Hepatocyte (in vitro differentiated cells): Measurements from ENCODE around the gene RPIA. TPM values are rescaled to one million over a fixed set of nuclear protein-coding genes. Genes with fewer than 3 reads are reported as not detected.

ENCODE experiments used
- DNase-seq: peaks from one replicate; pipeline ENCODE4 v3.0.0-alpha.2; 2016; ENCODE audit warnings: low spot score
- H2AFZ ChIP-seq: fragments of 200-600 bp; sonication (generic); 2 replicates; pipeline ENCODE4 v1.6.0; 2016; ENCODE audit warnings: antibody characterized with exemption, mild to moderate bottlenecking
- H3K27ac ChIP-seq: fragments of 200-600 bp; sonication (generic); 2 replicates; pipeline ENCODE4 v1.5.1; 2016; ENCODE audit warnings: mild to moderate bottlenecking
- H3K27me3 ChIP-seq: fragments of 200-600 bp; sonication (generic); 2 replicates; pipeline ENCODE4 v1.6.1; 2016
- H3K36me3 ChIP-seq: fragments of 200-600 bp; sonication (generic); replicated peaks from 2 replicates; pipeline ENCODE4 v1.5.1; 2016; ENCODE audit warnings: low read depth; ENCODE audit not compliant: insufficient read depth
- H3K4me1 ChIP-seq: fragments of 200-600 bp; sonication (generic); 2 replicates; pipeline ENCODE4 v1.5.1; 2016; ENCODE audit warnings: mild to moderate bottlenecking, moderate library complexity; ENCODE audit not compliant: insufficient read depth
- H3K4me2 ChIP-seq: fragments of 200-600 bp; sonication (generic); 2 replicates; pipeline ENCODE4 v1.6.0; 2016
- H3K4me3 ChIP-seq: fragments of 200-600 bp; sonication (generic); 2 replicates; pipeline ENCODE4 v1.5.1; 2016; ENCODE audit warnings: mild to moderate bottlenecking
- H3K79me2 ChIP-seq: fragments of 200-600 bp; sonication (generic); 2 replicates; pipeline ENCODE4 v1.6.0; 2017; ENCODE audit warnings: mild to moderate bottlenecking
- H3K9me2 ChIP-seq: fragments of 200-600 bp; sonication (generic); replicated peaks from 2 replicates; pipeline ENCODE4 v1.6.0; 2017; ENCODE audit warnings: mild to moderate bottlenecking; ENCODE audit not compliant: insufficient read depth
- H3K9me3 ChIP-seq: fragments of 200-600 bp; sonication (generic); 2 replicates; pipeline ENCODE4 v1.5.1; 2016; ENCODE audit warnings: low read depth, mild to moderate bottlenecking
- H4K20me1 ChIP-seq: fragments of 200-600 bp; sonication (generic); 2 replicates; pipeline ENCODE4 v1.6.0; 2016; ENCODE audit warnings: mild to moderate bottlenecking; ENCODE audit not compliant: insufficient read depth, poor library complexity, severe bottlenecking
- EZH2 ChIP-seq: fragments of 200-600 bp; sonication (generic); IDR thresholded peaks from 2 replicates; pipeline ENCODE4 v1.6.1; 2016; ENCODE audit warnings: antibody characterized with exemption, mild to moderate bottlenecking, borderline replicate concordance
- EZH2phosphoT487 ChIP-seq: fragments of 200-600 bp; sonication (generic); IDR thresholded peaks from one replicate; pipeline ENCODE4 v1.6.1; 2018; ENCODE audit warnings: antibody characterized with exemption, mild to moderate bottlenecking, low read depth, moderate library complexity; ENCODE audit not compliant: unreplicated experiment, severe bottlenecking
- WGBS: methylation state at CpG from one replicate; pipeline ENCODE4 v1.1.6; 2016; ENCODE audit warnings: low lambda C conversion rate; ENCODE audit errors: missing lambda C conversion rate; 5-methylcytosine and 5-hydroxymethylcytosine counted together
- polyA plus RNA-seq: library from polyadenylated mRNA; unstranded; fragments of >200 nt; fragmentation: Nextera tagmentation; extraction: Ambion mirVana; gene quantifications from 2 replicates; pipeline ENCODE4 v1.2.1, GENCODE V29; 2016
- total RNA-seq: library from RNA; depleted of rRNA; stranded (reverse); fragments of >200 nt; gene quantifications from 2 replicates; pipeline ENCODE4 v1.2.3, GENCODE V29; 2014
- TF ChIP-seq, protein P1 (sequence below): fragments of 200-600 bp; sonication (generic); IDR thresholded peaks from 2 replicates; pipeline ENCODE4 v1.5.1; 2016; ENCODE audit warnings: antibody characterized with exemption, mild to moderate bottlenecking; ENCODE audit not compliant: poor library complexity

RPIA gene
- total and polyA plus RNA-seq, 2 experiments from 2014 or later, result 7.0 to 17.6 TPM

GRCh38 chr2:88733155-88733902, 41.9 kb downstream of the RPIA start:
- no peaks in the 10 kb centered on the region for H3K4me1 ChIP-seq

DNA sequence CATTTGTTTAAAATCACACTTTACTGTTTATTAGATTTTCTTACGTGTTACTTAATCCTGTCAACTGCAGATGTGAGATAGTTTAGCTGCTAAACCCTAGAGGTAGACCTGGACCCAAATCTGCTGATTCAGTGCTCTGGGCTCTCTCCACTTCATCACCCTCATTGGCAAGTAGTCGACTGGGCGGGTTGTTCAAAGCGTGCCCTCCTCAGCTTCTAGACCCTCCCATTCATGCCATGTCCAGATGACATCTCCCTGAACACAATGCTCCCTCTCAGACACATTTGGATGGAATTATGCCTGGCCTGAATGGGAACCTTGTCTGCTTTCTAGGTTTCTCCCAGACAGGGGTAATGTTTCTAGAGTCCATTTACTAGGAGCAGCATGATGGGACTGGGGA, 43.7 kb downstream of the RPIA start:
- TF ChIP-seq EZH2, result no peak
- no peak for TF ChIP-seq EZH2phosphoT487
- Histone ChIP-seq H3K4me2 (no peak overlapping the region), H3K9me3 (no peaks in the 10 kb centered on the region), H3K27ac (no peak overlapping the region), H3K27me3 (no peaks in the 10 kb centered on the region), H2AFZ (no peak overlapping the region), H3K4me3 (no peak overlapping the region), H3K4me1 (no peaks in the 10 kb centered on the region), H3K79me2 (no peaks in the 10 kb centered on the region), H3K9me2 (no peaks in the 10 kb centered on the region), H3K36me3 (no peaks in the 10 kb centered on the region), H4K20me1 (no peaks in the 10 kb centered on the region)
- DNase-seq, result no peak
- WGBS, result 93% methylated on average over 4 of the region's 4 CpGs

More at GRCh38 chr2:88733155-88733902, 41.9 kb downstream of the RPIA start:
- WGBS, result 95% methylated on average over 4 of the region's 4 CpGs
- Histone ChIP-seq H2AFZ (no peak overlapping the region), H3K79me2 (no peaks in the 10 kb centered on the region), H3K9me3 (no peaks in the 10 kb centered on the region), H3K9me2 (no peaks in the 10 kb centered on the region), H3K27ac (no peak overlapping the region), H3K4me3 (no peak overlapping the region), H3K36me3 (no peaks in the 10 kb centered on the region), H3K4me2 (no peak overlapping the region), H3K27me3 (no peaks in the 10 kb centered on the region), H4K20me1 (no peaks in the 10 kb centered on the region)
- no peak for DNase-seq
- no peak for TF ChIP-seq EZH2phosphoT487
- TF ChIP-seq EZH2, result no peak
- TF ChIP-seq, protein P1, sequence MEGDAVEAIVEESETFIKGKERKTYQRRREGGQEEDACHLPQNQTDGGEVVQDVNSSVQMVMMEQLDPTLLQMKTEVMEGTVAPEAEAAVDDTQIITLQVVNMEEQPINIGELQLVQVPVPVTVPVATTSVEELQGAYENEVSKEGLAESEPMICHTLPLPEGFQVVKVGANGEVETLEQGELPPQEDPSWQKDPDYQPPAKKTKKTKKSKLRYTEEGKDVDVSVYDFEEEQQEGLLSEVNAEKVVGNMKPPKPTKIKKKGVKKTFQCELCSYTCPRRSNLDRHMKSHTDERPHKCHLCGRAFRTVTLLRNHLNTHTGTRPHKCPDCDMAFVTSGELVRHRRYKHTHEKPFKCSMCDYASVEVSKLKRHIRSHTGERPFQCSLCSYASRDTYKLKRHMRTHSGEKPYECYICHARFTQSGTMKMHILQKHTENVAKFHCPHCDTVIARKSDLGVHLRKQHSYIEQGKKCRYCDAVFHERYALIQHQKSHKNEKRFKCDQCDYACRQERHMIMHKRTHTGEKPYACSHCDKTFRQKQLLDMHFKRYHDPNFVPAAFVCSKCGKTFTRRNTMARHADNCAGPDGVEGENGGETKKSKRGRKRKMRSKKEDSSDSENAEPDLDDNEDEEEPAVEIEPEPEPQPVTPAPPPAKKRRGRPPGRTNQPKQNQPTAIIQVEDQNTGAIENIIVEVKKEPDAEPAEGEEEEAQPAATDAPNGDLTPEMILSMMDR, result no peak

GRCh38 chr2:88735853-88736252, 44.4 kb downstream of the RPIA start:
- H3K4me3 ChIP-seq, result no peak overlapping the region
- H3K9me3 ChIP-seq, result no peaks in the 10 kb centered on the region
- 93% methylated on average over 6 of the region's 6 CpGs for WGBS
- no peaks in the 10 kb centered on the region for H3K4me1 ChIP-seq
- no peak overlapping the region for H2AFZ ChIP-seq
- no peaks in the 10 kb centered on the region for H4K20me1 ChIP-seq
- no peaks in the 10 kb centered on the region for H3K79me2 ChIP-seq
- TF ChIP-seq, protein P1, result no peak
- TF ChIP-seq EZH2 (no peak), EZH2phosphoT487 (no peak)
- DNase-seq, result peak; percentile 13
- H3K27ac ChIP-seq, result no peak overlapping the region
- H3K27me3 ChIP-seq, result no peaks in the 10 kb centered on the region
- H3K36me3 ChIP-seq, result no peaks in the 10 kb centered on the region
- no peak overlapping the region for H3K4me2 ChIP-seq
- no peaks in the 10 kb centered on the region for H3K9me2 ChIP-seq

GRCh38 chr2:88736437-88736836, 45.0 kb downstream of the RPIA start:
- no peak overlapping the region for H3K4me2 ChIP-seq
- H3K79me2 ChIP-seq, result no peaks in the 10 kb centered on the region
- no peaks in the 10 kb centered on the region for H3K36me3 ChIP-seq
- no peak overlapping the region for H3K4me3 ChIP-seq
- DNase-seq, result no peak
- no peak overlapping the region for H2AFZ ChIP-seq
- H3K9me2 ChIP-seq, result no peaks in the 10 kb centered on the region
- H4K20me1 ChIP-seq, result no peaks in the 10 kb centered on the region
- H3K27ac ChIP-seq, result no peak overlapping the region
- no peaks in the 10 kb centered on the region for H3K27me3 ChIP-seq
- H3K4me1 ChIP-seq, result no peaks in the 10 kb centered on the region
- 93% methylated on average over 8 of the region's 8 CpGs for WGBS
- H3K9me3 ChIP-seq, result no peaks in the 10 kb centered on the region
- TF ChIP-seq EZH2phosphoT487, result no peak
- TF ChIP-seq, protein P1, result no peak
- no peak for TF ChIP-seq EZH2
